ENCODE results near the gene FAM237B. TPM values are rescaled to one million over a fixed set of nuclear protein-coding genes. Genes with fewer than 3 reads are reported as not detected.

The FAM237B gene
- total and polyA plus RNA-seq, 2 of the 13 experiments (the other 11 are each of a cell fraction or from before 2014, with no cell fraction given) = not detected

- no peaks in the 10 kb centered on the region for H3K36me3 ChIP-seq (replicated peaks in 1 of 2; ENCODE audit: control insufficient read depth in 1 of 2, insufficient read depth in 2 of 2, low read length in 2 of 2)
- no peak overlapping the region for H3K4me2 ChIP-seq (ENCODE audit: low read depth, low read length)
- ChIA-PET CTCF (ENCODE audit: low intra/inter-chr PET ratio, low total read pairs) (no interaction called here), POLR2A (interaction anchor here (0.7 to 1.6 kb wide), 2 partner anchors 60 to 62 kb away, joined by 3 to 4 read pairs; partner anchors contain the start of gene STEAP2)
- no peak for ATAC-seq
- no peak for FAIRE-seq
- in situ Hi-C loops (cut with HindIII; ENCODE audit: extremely low pct_ligation_motif_present, low pct_unique_long_range_greater_than_20kb) = no loop called here
- H2AFZ ChIP-seq (ENCODE audit: low read length) = no peak overlapping the region
- TF ChIP-seq, protein P1, sequence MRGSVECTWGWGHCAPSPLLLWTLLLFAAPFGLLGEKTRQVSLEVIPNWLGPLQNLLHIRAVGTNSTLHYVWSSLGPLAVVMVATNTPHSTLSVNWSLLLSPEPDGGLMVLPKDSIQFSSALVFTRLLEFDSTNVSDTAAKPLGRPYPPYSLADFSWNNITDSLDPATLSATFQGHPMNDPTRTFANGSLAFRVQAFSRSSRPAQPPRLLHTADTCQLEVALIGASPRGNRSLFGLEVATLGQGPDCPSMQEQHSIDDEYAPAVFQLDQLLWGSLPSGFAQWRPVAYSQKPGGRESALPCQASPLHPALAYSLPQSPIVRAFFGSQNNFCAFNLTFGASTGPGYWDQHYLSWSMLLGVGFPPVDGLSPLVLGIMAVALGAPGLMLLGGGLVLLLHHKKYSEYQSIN (CRISPR knock-in tag; IDR thresholded peaks at IDR 0.05; ENCODE audit: borderline replicate concordance) = no peak
- TF ChIP-seq ZNF577 (CRISPR knock-in tag; IDR thresholded peaks at IDR 0.05; ENCODE audit: borderline replicate concordance, low read depth) (no peak), POLR2G (IDR thresholded peaks at IDR 0.05; ENCODE audit: low read depth, low read length) (no peak), ZNF3 (CRISPR knock-in tag; IDR thresholded peaks at IDR 0.05) (no peak), MTERF4 (CRISPR knock-in tag; IDR thresholded peaks at IDR 0.05) (no peak), ASH2L (IDR thresholded peaks at IDR 0.05; ENCODE audit: insufficient read length, low read depth, low read length) (no peak), KLF6 (CRISPR knock-in tag; IDR thresholded peaks at IDR 0.05) (no peak), BRCA1 (CRISPR knock-in tag; IDR thresholded peaks at IDR 0.05) (no peak), PAX8 (CRISPR knock-in tag; IDR thresholded peaks at IDR 0.05; ENCODE audit: borderline replicate concordance) (no peak), LCORL (IDR thresholded peaks at IDR 0.05) (no peak), LCORL (CRISPR knock-in tag; IDR thresholded peaks at IDR 0.05) (no peak), LBX2 (CRISPR knock-in tag; IDR thresholded peaks at IDR 0.05; ENCODE audit: borderline replicate concordance) (no peak), ZSCAN9 (CRISPR knock-in tag; IDR thresholded peaks at IDR 0.05; ENCODE audit: borderline replicate concordance) (no peak), SPEN (CRISPR knock-in tag; IDR thresholded peaks at IDR 0.05; ENCODE audit: low read depth) (no peak)
- TF ChIP-seq, protein P2, sequence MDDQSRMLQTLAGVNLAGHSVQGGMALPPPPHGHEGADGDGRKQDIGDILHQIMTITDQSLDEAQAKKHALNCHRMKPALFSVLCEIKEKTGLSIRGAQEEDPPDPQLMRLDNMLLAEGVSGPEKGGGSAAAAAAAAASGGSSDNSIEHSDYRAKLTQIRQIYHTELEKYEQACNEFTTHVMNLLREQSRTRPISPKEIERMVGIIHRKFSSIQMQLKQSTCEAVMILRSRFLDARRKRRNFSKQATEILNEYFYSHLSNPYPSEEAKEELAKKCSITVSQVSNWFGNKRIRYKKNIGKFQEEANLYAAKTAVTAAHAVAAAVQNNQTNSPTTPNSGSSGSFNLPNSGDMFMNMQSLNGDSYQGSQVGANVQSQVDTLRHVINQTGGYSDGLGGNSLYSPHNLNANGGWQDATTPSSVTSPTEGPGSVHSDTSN (CRISPR knock-in tag; IDR thresholded peaks at IDR 0.05; ENCODE audit: borderline replicate concordance) = no peak
- H3K79me2 ChIP-seq (ENCODE audit: insufficient read depth, low read length) = no peaks in the 10 kb centered on the region
- H3K9me3 ChIP-seq (ENCODE audit: low read length) = no peaks in the 10 kb centered on the region
- H3K4me1 ChIP-seq (ENCODE audit: insufficient read depth, low read length) = peaks cover 73% of the 10 kb centered on the region
- no TSS peak for BruUV-seq (replicated peaks)
- intact Hi-C loops (cut with micrococcal nuclease; ENCODE audit: unreplicated experiment) = loop anchor here (2.0 kb wide), 2 partner anchors 27 kb away; partner anchors contain the start of gene CFAP69
- no peak overlapping the region for H3K9ac ChIP-seq (ENCODE audit: insufficient read depth, low read depth, low read length)
- H3K27ac ChIP-seq (ENCODE audit: extremely low read length, insufficient read depth, low read length) = peak overlapping the region; percentile 39
- peak; percentile 59 for DNase-seq (ENCODE audit: low spot score)
- no peaks in the 10 kb centered on the region for H4K20me1 ChIP-seq (ENCODE audit: insufficient read depth, low read length)
- H3K4me3 ChIP-seq (replicated peaks in 1 of 3; ENCODE audit: insufficient read depth in 1 of 3, low read depth in 2 of 3, low read length in 3 of 3) = no peak overlapping the region
- 47% methylated on average over 2 of the region's 2 CpGs for WGBS (ENCODE audit: low lambda C conversion rate)
- no peaks in the 10 kb centered on the region for H3K27me3 ChIP-seq (ENCODE audit: control insufficient read depth in 1 of 2, insufficient read depth in 2 of 2, low read length in 2 of 2)
Observed at GRCh38 chr7:90271753-90272152, 49.4 kb downstream of the FAM237B start.
